Measurements from ENCODE around the gene GGTA1.
"Not testable (repeated sequence)": the region's sequence is repeated elsewhere in the genome, so short reads cannot be mapped to it uniquely, and the experiment has no call there.

The GGTA1 gene

GRCh38 chr9:121445986-121446385 is 53.7 kb downstream of the GGTA1 start:
- in situ Hi-C loops (cut with HindIII; ENCODE audit: low sequenced_read_pairs) = loop anchor here (5.0 kb wide), 1 partner anchor 76 kb away; no protein-coding TSS in a partner anchor

GRCh38 chr9:121443981-121444380 is 55.7 kb downstream of the GGTA1 start:
- no peak for DNase-seq (ENCODE audit: low read depth)
- no peak overlapping the region for H3K4me3 ChIP-seq (ENCODE audit: low read depth, low read length)
- TF ChIP-seq CTCF (IDR thresholded peaks at IDR 0.05; ENCODE audit: low read depth, low read length, missing control alignments) = no peak
- in situ Hi-C loops (cut with HindIII; ENCODE audit: low sequenced_read_pairs) = no loop called here

More at GRCh38 chr9:121445986-121446385, 53.7 kb downstream of the GGTA1 start:
- DNase-seq (ENCODE audit: low read depth) = no peak
- no peak overlapping the region for H3K4me3 ChIP-seq (ENCODE audit: low read depth, low read length)
- TF ChIP-seq CTCF (IDR thresholded peaks at IDR 0.05; ENCODE audit: low read depth, low read length, missing control alignments) = no peak

GRCh38 chr9:121441165-121441564 is 58.5 kb downstream of the GGTA1 start:
- in situ Hi-C loops (cut with HindIII; ENCODE audit: low sequenced_read_pairs) = no loop called here
- DNase-seq (ENCODE audit: low read depth) = no peak
- no peak overlapping the region for H3K4me3 ChIP-seq (ENCODE audit: low read depth, low read length)
- TF ChIP-seq CTCF (IDR thresholded peaks at IDR 0.05; ENCODE audit: low read depth, low read length, missing control alignments) = no peak

- no peak for DNase-seq (ENCODE audit: low read depth)
- peak; percentile 19 for TF ChIP-seq CTCF (IDR thresholded peaks at IDR 0.05; ENCODE audit: low read depth, low read length, missing control alignments)
- in situ Hi-C loops (cut with HindIII; ENCODE audit: low sequenced_read_pairs) = loop anchor here (5.0 kb wide), 1 partner anchor 38 kb away; no protein-coding TSS in a partner anchor
- no peak overlapping the region for H3K4me3 ChIP-seq (ENCODE audit: low read depth, low read length)
Measured at GRCh38 chr9:121439711-121440664, 59.7 kb downstream of the GGTA1 start.

- DNase-seq (ENCODE audit: low read depth) = no peak
- H3K4me3 ChIP-seq (ENCODE audit: low read depth, low read length) = no peak overlapping the region
- in situ Hi-C loops (cut with HindIII; ENCODE audit: low sequenced_read_pairs) = loop anchor here (5.0 kb wide), 1 partner anchor 37 kb away; no protein-coding TSS in a partner anchor
- no peak for TF ChIP-seq CTCF (IDR thresholded peaks at IDR 0.05; ENCODE audit: low read depth, low read length, missing control alignments)
Measured at GRCh38 chr9:121439016-121439415, 60.6 kb downstream of the GGTA1 start.

GRCh38 chr9:121437891-121438290 is 61.8 kb downstream of the GGTA1 start:
- in situ Hi-C loops (cut with HindIII; ENCODE audit: low sequenced_read_pairs) = loop anchor here (5.0 kb wide), 1 partner anchor 36 kb away; no protein-coding TSS in a partner anchor
- no peak overlapping the region for H3K4me3 ChIP-seq (ENCODE audit: low read depth, low read length)
- no peak for DNase-seq (ENCODE audit: low read depth)
- TF ChIP-seq CTCF (IDR thresholded peaks at IDR 0.05; ENCODE audit: low read depth, low read length, missing control alignments) = no peak

GRCh38 chr9:121437046-121437445 is 62.6 kb downstream of the GGTA1 start:
- H3K4me3 ChIP-seq (ENCODE audit: low read depth, low read length); DNase-seq (ENCODE audit: low read depth): not testable (repeated sequence)
- in situ Hi-C loops (cut with HindIII; ENCODE audit: low sequenced_read_pairs) = loop anchor here (5.0 kb wide), 1 partner anchor 35 kb away; no protein-coding TSS in a partner anchor

All from astrocyte of the cerebellum (primary cell).